Measurements from ENCODE around the gene TMEM54.

DNA sequence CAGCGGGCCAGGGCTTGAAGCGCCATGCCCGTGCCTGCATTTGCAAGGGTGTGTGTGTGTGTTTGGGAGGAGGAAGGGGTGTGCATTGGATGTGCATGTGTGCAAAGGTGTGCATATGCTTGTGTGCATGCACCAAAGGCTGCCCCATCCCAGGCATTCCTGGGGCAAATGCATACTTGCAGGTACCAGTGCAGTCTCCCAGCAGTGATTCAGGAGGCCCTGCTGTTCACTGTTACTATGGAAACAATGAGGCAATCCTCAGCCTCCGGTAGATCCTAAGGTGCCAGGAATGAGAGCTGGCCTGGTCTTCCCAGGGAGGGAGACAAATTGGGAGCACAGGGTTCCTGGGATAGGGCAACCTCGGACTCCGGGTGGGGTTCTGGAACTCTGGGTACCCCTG, 23.0 kb downstream of the TMEM54 start:
- no peak for TF ChIP-seq CTCF (IDR thresholded peaks at IDR 0.05)
- no peak for TF ChIP-seq POLR2A (IDR thresholded peaks at IDR 0.05)
